Adrenal gland (tissue), 5 donors: ENCODE data around the gene FAM20A.

ENCODE experiments used
- POLR2A ChIP-seq, 2 donors: fragments of 450-650 bp; IDR thresholded peaks; one replicate each; pipeline ENCODE4 v1.6.1; 2017; ENCODE audit warnings: antibody characterized with exemption in 2 of 2, mild to moderate bottlenecking in 2 of 2, moderate library complexity in 1 of 2
- TF ChIP-seq, protein P1 (sequence below), 6 experiments: fragments of 450-650 bp in 4 of 6; fragments of 200-600 bp in 2 of 6; sonication (generic) in 1 of 6; IDR thresholded peaks; 1 replicate in 5 of 6; 2 replicates in 1 of 6; pipeline versions ENCODE4 v1.5.1 to v1.8.0; 2016 to 2021; ENCODE audit warnings: antibody characterized with exemption in 6 of 6, mild to moderate bottlenecking in 2 of 6, moderate library complexity in 1 of 6
- donor health status: DM: no; HTN: no; CAD: no.

DNA sequence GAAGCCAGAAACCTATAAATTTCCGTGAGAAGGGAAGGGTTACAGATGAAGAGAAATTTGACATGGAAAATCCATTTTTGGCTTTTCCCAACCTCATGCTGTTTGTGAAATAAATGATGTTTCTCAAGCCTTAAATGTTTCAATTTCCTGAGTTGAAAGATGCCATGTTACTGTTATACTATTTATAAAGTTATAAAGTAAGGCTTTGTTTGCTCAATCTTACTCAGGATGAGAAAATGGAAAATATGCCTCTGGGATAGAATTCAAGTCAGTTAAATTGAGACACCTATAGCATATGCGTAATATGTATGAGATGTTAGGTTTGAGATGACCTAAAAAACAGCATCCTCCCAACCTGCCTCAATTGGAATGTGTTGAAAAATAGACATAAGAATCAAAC is 19.9 kb upstream of the FAM20A start:
- TF ChIP-seq POLR2A (IDR thresholded peaks at IDR 0.05): no peak
- TF ChIP-seq, protein P1, sequence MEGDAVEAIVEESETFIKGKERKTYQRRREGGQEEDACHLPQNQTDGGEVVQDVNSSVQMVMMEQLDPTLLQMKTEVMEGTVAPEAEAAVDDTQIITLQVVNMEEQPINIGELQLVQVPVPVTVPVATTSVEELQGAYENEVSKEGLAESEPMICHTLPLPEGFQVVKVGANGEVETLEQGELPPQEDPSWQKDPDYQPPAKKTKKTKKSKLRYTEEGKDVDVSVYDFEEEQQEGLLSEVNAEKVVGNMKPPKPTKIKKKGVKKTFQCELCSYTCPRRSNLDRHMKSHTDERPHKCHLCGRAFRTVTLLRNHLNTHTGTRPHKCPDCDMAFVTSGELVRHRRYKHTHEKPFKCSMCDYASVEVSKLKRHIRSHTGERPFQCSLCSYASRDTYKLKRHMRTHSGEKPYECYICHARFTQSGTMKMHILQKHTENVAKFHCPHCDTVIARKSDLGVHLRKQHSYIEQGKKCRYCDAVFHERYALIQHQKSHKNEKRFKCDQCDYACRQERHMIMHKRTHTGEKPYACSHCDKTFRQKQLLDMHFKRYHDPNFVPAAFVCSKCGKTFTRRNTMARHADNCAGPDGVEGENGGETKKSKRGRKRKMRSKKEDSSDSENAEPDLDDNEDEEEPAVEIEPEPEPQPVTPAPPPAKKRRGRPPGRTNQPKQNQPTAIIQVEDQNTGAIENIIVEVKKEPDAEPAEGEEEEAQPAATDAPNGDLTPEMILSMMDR (IDR thresholded peaks at IDR 0.05): no peak
